Neural cell (in vitro differentiated cells): ENCODE measurements around the gene UBXN6. TPM values are rescaled to one million over a fixed set of nuclear protein-coding genes. Genes with fewer than 3 reads are reported as not detected.

Experiments
- H2AFZ ChIP-seq: fragments of 200-600, 300-800 bp; sonication (generic), shearing (Covaris generic); 2 replicates; pipeline ENCODE4 v1.6.0; 2014; ENCODE audit warnings: low read depth, mild to moderate bottlenecking, antibody characterized with exemption, low read length, moderate library complexity
- H3F3A ChIP-seq: fragments of 200-600 bp; shearing (Covaris generic); 2 replicates; pipeline ENCODE4 v1.6.1; 2016; ENCODE audit warnings: mild to moderate bottlenecking, moderate library complexity, mixed read lengths, antibody characterized with exemption, low read length; ENCODE audit not compliant: insufficient read depth, poor library complexity, severe bottlenecking
- H3K27ac ChIP-seq: fragments of 200-600, 300-800 bp; sonication (generic), shearing (Covaris generic); 2 replicates; pipeline ENCODE4 v1.5.1; 2014; ENCODE audit warnings: mild to moderate bottlenecking, low read length, moderate library complexity
- H3K27me3 ChIP-seq: fragments of 300-800, 200-600 bp; sonication (generic), shearing (Covaris generic); 2 replicates; pipeline ENCODE4 v1.6.0; 2014; ENCODE audit warnings: mild to moderate bottlenecking, low read depth, low read length, moderate library complexity; ENCODE audit not compliant: insufficient read depth
- H3K36me3 ChIP-seq: fragments of 300-800, 200-600 bp; sonication (generic), shearing (Covaris generic); 2 replicates; pipeline ENCODE4 v1.5.1; 2014; ENCODE audit warnings: mild to moderate bottlenecking, antibody characterized with exemption, low read length, moderate library complexity; ENCODE audit not compliant: insufficient read depth
- H3K4me2 ChIP-seq: fragments of 300-800, 200-600 bp; sonication (generic), shearing (Covaris generic); 2 replicates; pipeline ENCODE4 v1.6.0; 2014; ENCODE audit warnings: mild to moderate bottlenecking, low read length
- H3K4me3 ChIP-seq: fragments of 300-800, 200-600 bp; sonication (generic), shearing (Covaris generic); 2 replicates; pipeline ENCODE4 v1.5.1; 2014; ENCODE audit warnings: mild to moderate bottlenecking, low read length, moderate library complexity
- H3K79me2 ChIP-seq: fragments of 200-600 bp; shearing (Covaris generic); replicated peaks from 2 replicates; pipeline ENCODE4 v1.6.0; 2014; ENCODE audit warnings: mild to moderate bottlenecking, low read length, moderate library complexity; ENCODE audit not compliant: insufficient read depth
- H3K9ac ChIP-seq: fragments of 300-800, 200-600 bp; sonication (generic), shearing (Covaris generic); 2 replicates; pipeline ENCODE4 v1.6.1; 2016; ENCODE audit warnings: mild to moderate bottlenecking, low read length, mixed read lengths
- H3K9me2 ChIP-seq: fragments of 200-600 bp; shearing (Covaris generic); 2 replicates; pipeline ENCODE4 v1.6.1; 2016; ENCODE audit warnings: mild to moderate bottlenecking, low read length, mixed read lengths; ENCODE audit not compliant: insufficient read depth
- H3K9me3 ChIP-seq: fragments of 200-600, 300-800 bp; sonication (generic), shearing (Covaris generic); 2 replicates; pipeline ENCODE4 v1.6.1; 2016; ENCODE audit warnings: mild to moderate bottlenecking, mixed run types, low read length, moderate library complexity, mixed read lengths
- H4K20me1 ChIP-seq: fragments of 200-600 bp; shearing (Covaris generic); 2 replicates; pipeline ENCODE4 v1.6.1; 2016; ENCODE audit warnings: mild to moderate bottlenecking, mixed run types; ENCODE audit not compliant: insufficient read depth
- EP300 ChIP-seq: fragments of 450-650 bp; conservative IDR thresholded peaks from 2 replicates; pipeline ENCODE4 v1.6.1; 2014; ENCODE audit warnings: antibody characterized with exemption, mild to moderate bottlenecking, moderate library complexity; ENCODE audit not compliant: poor library complexity, severe bottlenecking
- EZH2 ChIP-seq: fragments of 200-600, 300-800 bp; shearing (Covaris generic), sonication (generic); IDR thresholded peaks from 2 replicates; pipeline ENCODE4 v1.6.1; 2014; ENCODE audit warnings: antibody characterized with exemption, low read length, borderline replicate concordance, mild to moderate bottlenecking; ENCODE audit not compliant: insufficient read depth, poor library complexity, severe bottlenecking
- MXI1 ChIP-seq: fragments of 450-650 bp; conservative IDR thresholded peaks from 2 replicates; pipeline ENCODE4 v1.6.1; 2014; ENCODE audit warnings: antibody characterized with exemption, mild to moderate bottlenecking; ENCODE audit not compliant: poor library complexity, severe bottlenecking
- POLR2AphosphoS5 ChIP-seq: IDR thresholded peaks from 2 replicates; pipeline ENCODE4 v1.6.1; 2012
- RAD21 ChIP-seq: fragments of 450-650 bp; conservative IDR thresholded peaks from 2 replicates; pipeline ENCODE4 v1.6.1; 2014; ENCODE audit warnings: antibody characterized with exemption, mild to moderate bottlenecking, moderate library complexity
- SMC3 ChIP-seq: fragments of 450-650 bp; conservative IDR thresholded peaks from 2 replicates; pipeline ENCODE4 v1.6.1; 2014; ENCODE audit warnings: antibody characterized with exemption, mild to moderate bottlenecking, moderate library complexity; ENCODE audit not compliant: poor library complexity
- TAF1 ChIP-seq: IDR thresholded peaks from 2 replicates; pipeline ENCODE4 v1.6.1; 2012; ENCODE audit warnings: low read depth
- polyA plus RNA-seq: library from polyadenylated mRNA; depleted of rRNA; stranded (reverse); fragments of >200 nt; gene quantifications from 2 replicates; pipeline ENCODE4 v1.2.3, GENCODE V29; 2014
- TF ChIP-seq, protein P1 (sequence below): IDR thresholded peaks from 2 replicates; pipeline ENCODE4 v1.6.1; 2012; ENCODE audit warnings: borderline replicate concordance
- TF ChIP-seq, protein P2 (sequence below): fragments of 450-650 bp; IDR thresholded peaks from 2 replicates; pipeline ENCODE4 v1.5.1; 2014; ENCODE audit warnings: antibody characterized with exemption, mild to moderate bottlenecking, moderate library complexity; ENCODE audit not compliant: poor library complexity, severe bottlenecking

UBXN6 gene
- polyA plus RNA-seq, 1 donor from 2014 or later: 102 TPM

DNA sequence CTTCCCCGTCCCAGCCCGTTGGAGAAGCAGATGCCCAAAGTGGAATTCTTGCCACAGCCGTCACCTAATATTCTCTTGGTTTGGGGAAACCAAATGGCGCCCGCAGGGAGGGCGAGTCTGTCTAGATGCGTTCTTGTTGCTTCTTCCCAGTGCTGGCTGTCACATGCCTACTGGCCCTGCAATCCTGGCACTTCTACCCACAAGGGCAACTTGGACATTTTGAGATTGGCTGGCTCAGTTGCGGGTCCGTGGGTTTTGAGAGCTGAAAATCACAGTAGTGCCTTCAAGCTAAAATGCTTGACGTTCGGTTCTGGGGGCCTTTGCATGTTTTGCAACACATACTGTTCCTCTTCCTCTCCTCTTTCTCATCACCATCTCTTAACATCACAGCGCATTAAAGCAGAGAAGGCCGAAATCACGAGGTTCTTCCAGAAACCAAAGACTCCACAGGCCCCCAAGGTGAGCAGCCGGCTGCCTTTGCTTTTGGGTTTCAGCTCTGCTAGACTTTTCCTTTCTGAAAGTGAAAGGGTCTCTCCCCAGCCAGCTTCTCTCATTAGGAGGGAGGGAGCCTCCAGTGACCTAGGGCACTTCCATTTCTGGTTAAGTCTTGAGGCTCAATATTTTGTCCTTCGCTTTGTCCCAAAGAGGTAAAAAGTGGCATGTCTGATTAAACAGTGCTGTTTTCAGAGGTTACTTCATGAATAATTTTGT is 34.0 kb downstream of the UBXN6 start:
- TF ChIP-seq EZH2 (no peak), MXI1 (no peak), RAD21 (no peak), TAF1 (no peak), SMC3 (no peak), POLR2AphosphoS5 (no peak), EP300 (no peak)
- TF ChIP-seq, protein P1, sequence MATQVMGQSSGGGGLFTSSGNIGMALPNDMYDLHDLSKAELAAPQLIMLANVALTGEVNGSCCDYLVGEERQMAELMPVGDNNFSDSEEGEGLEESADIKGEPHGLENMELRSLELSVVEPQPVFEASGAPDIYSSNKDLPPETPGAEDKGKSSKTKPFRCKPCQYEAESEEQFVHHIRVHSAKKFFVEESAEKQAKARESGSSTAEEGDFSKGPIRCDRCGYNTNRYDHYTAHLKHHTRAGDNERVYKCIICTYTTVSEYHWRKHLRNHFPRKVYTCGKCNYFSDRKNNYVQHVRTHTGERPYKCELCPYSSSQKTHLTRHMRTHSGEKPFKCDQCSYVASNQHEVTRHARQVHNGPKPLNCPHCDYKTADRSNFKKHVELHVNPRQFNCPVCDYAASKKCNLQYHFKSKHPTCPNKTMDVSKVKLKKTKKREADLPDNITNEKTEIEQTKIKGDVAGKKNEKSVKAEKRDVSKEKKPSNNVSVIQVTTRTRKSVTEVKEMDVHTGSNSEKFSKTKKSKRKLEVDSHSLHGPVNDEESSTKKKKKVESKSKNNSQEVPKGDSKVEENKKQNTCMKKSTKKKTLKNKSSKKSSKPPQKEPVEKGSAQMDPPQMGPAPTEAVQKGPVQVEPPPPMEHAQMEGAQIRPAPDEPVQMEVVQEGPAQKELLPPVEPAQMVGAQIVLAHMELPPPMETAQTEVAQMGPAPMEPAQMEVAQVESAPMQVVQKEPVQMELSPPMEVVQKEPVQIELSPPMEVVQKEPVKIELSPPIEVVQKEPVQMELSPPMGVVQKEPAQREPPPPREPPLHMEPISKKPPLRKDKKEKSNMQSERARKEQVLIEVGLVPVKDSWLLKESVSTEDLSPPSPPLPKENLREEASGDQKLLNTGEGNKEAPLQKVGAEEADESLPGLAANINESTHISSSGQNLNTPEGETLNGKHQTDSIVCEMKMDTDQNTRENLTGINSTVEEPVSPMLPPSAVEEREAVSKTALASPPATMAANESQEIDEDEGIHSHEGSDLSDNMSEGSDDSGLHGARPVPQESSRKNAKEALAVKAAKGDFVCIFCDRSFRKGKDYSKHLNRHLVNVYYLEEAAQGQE: no peak
- TF ChIP-seq, protein P2, sequence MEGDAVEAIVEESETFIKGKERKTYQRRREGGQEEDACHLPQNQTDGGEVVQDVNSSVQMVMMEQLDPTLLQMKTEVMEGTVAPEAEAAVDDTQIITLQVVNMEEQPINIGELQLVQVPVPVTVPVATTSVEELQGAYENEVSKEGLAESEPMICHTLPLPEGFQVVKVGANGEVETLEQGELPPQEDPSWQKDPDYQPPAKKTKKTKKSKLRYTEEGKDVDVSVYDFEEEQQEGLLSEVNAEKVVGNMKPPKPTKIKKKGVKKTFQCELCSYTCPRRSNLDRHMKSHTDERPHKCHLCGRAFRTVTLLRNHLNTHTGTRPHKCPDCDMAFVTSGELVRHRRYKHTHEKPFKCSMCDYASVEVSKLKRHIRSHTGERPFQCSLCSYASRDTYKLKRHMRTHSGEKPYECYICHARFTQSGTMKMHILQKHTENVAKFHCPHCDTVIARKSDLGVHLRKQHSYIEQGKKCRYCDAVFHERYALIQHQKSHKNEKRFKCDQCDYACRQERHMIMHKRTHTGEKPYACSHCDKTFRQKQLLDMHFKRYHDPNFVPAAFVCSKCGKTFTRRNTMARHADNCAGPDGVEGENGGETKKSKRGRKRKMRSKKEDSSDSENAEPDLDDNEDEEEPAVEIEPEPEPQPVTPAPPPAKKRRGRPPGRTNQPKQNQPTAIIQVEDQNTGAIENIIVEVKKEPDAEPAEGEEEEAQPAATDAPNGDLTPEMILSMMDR: no peak
- Histone ChIP-seq H3K9ac (no peak overlapping the region), H3F3A (no peaks in the 10 kb centered on the region), H3K9me3 (no peaks in the 10 kb centered on the region), H3K27ac (no peak overlapping the region), H3K79me2 (no peaks in the 10 kb centered on the region), H3K4me2 (no peak overlapping the region), H3K4me3 (no peak overlapping the region), H2AFZ (no peak overlapping the region), H3K27me3 (no peaks in the 10 kb centered on the region), H3K36me3 (no peaks in the 10 kb centered on the region), H3K9me2 (no peaks in the 10 kb centered on the region), H4K20me1 (no peaks in the 10 kb centered on the region)

DNA sequence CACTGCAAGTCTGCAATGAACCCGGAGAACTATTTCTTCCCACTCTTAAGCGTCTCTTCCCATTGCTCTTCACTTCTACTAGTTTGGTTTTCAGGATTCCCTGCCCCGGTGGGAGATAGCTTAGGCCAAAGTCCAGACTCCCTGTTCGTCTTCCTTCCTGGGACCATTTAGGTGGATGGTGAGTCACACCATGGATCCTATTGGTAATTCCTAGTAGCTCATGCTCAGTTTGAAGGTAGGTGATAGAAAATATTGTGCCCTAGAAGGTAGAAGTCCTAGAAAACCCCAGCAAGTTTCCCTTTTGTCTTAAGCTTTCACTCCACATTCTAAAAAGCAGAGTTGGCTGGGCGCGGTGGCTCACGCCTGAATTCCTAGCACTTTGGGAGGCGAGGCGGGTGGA is 41.3 kb downstream of the UBXN6 start:
- H3K4me3 ChIP-seq: no peak overlapping the region
- no peak overlapping the region for H3K4me2 ChIP-seq
- no peak overlapping the region for H3K27ac ChIP-seq
- H3K36me3 ChIP-seq: no peaks in the 10 kb centered on the region
- H3K27me3 ChIP-seq: no peaks in the 10 kb centered on the region
- H2AFZ ChIP-seq: no peak overlapping the region
- no peaks in the 10 kb centered on the region for H3K9me3 ChIP-seq
- H3K9me2 ChIP-seq: no peaks in the 10 kb centered on the region
- H3K79me2 ChIP-seq: peaks cover 4% of the 10 kb centered on the region
- H4K20me1 ChIP-seq: no peaks in the 10 kb centered on the region
- TF ChIP-seq EP300 (no peak), MXI1 (no peak), EZH2 (no peak), SMC3 (no peak), POLR2AphosphoS5 (no peak), RAD21 (no peak), TAF1 (no peak)
- TF ChIP-seq, protein P1: no peak
- TF ChIP-seq, protein P2: no peak
- H3F3A ChIP-seq: no peaks in the 10 kb centered on the region
- no peak overlapping the region for H3K9ac ChIP-seq
